ENCODE measurements around the gene ARIH2.
A peak's percentile ranks its signal among the peaks of the same experiment; 100 is the strongest.

ARIH2 gene

DNA sequence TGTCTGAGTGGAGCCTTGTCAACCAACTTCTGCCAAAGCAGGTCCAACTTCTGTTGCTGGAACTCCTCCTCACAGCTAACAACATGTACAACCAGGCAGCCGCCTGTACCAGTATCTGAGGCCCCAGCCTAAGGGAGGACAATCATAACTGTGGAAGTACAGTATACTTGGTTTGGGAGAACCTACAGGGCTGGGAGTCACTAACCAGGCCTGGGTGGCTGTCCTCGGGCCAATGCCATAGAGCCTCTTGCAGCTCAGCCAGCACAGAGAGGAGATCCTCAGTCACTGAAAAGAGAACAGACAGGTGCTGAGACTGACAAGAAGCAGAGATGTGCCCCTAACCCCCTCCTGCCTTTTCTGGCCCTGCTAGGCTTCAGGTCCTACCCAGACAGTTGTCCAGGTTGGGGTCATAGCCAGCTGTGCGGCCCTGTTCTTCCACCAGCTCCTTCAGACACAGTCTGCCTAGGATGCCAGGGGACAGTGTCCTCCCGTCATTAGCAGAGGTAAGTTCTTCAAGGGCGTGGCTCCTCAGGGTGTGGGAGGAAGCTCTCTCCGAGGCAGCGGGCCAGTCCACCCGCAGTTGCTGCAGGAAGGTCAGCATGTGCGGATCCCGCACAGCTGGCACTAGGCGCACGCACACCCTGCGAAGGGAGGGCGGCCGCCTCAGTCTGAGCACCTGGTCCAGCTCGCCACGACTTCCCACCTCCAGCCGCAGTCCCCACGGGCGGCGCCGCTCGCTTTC, 98.8 kb downstream of the ARIH2 start:
- H3K4me3 ChIP-seq (ENCODE audit: low read depth, low read length): peak overlapping the region; percentile 82

DNA sequence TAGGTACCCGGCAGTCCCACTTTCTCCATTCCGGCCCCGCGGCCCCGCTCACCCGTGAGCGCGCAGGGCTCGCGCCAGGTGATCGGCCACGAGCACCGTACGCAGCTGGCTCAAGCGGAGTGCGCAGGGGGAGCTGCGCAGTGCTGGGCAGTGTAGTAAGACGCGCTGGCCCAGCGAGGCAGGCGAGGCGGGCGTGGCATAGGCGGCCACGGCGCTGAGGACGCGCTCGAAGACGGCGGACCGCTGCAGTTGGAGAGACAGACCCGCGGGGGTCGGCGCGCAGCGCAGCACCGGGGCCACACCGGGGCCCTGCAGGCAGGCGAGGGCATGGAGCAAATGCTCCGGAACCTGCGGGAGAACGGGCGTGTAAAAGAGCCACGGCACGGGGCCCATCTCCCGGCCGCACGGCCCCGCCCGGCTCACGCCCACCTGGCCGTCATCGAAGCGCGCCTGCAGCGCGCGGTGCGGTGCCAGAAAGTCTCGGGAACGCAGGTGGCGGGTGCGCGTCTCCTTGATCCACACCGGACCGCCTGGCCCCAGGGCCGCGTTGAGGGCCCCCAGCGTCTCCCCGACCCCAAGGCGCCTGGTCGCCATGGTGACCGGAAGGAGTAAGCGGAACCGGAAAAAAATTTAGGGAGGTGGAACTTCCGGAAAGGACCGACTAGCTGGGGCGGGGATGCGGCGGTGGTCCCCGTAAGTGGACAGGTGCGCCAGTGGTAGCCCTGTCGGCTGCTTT, 99.5 kb downstream of the ARIH2 start, which contains the start of gene DALRD3:
Gene DALRD3 (minus strand): TSS at position 610 of the 736 bp plus-strand sequence. CDS start 16 bp downstream, at position 594.
- peak within 1 kb of the TSS; percentile 82 for H3K4me3 ChIP-seq (ENCODE audit: low read depth, low read length)

DNA sequence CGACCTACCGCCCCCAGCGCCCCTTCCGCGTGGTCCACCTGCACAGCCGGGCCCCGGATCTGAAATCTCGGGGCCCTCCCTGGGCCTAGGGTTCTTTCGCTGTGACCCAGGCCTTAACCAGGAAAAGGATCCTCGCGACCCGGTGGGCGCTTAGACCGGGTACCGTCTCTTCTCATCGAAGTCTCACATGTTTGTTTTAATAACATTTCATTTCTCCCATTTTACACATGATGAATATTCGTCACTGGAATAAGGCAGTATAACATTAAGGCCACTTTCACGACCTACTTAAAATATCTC, 100.0 kb downstream of the ARIH2 start:
- H3K4me3 ChIP-seq (ENCODE audit: low read depth, low read length): peak overlapping the region; percentile 82

GRCh38 chr3:49019941-49020329, 101.3 kb downstream of the ARIH2 start:
- peak overlapping the region; percentile 98 for H3K4me3 ChIP-seq (ENCODE audit: low read depth, low read length)

DNA sequence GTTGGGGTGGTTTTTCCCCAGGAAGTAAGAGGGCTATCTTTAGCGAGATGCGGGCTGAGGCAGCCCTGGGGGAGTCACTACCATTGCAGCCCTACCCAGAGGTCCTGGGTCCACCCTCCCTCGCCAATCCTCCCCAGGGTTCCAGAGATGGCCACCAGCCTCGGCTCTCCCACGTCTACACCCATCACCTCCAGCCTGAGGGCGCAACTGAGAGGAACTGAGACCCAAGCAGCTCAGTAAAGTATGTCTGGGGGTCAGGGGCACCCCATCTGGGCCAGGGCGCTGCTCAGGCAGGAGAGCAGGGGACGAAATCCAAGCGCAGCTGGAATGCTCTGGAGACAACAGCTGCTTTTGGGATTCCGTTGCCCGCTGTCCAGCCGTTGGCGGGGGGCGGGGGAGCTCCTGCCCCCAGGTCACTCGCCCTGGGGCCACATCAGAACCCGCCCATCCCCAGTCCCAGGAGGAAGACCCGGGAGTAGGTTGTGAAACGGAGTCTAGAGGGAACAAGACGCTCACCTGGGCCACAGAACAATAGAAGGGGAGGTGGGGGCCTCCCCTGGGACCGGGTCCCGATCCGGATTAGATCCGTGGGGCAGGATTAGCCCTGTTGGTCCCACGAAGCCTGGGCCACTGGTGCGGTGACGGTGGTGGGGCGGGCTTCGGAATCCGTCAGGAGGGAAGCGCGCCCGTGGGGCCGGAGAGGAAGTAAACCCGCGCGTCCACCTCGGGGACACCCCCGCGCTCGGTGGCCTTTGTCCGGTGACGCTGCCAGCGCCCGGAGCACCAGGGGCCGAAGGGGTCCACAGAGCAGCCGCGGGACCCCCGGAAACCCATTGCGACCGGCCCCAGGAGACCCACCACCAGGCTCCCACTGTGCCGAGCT, 101.9 kb downstream of the ARIH2 start:
- H3K4me3 ChIP-seq (ENCODE audit: low read depth, low read length): peak overlapping the region; percentile 98

GRCh38 chr3:49021213-49021812, 102.7 kb downstream of the ARIH2 start:
- H3K4me3 ChIP-seq (ENCODE audit: low read depth, low read length): peak overlapping the region; percentile 98

DNA sequence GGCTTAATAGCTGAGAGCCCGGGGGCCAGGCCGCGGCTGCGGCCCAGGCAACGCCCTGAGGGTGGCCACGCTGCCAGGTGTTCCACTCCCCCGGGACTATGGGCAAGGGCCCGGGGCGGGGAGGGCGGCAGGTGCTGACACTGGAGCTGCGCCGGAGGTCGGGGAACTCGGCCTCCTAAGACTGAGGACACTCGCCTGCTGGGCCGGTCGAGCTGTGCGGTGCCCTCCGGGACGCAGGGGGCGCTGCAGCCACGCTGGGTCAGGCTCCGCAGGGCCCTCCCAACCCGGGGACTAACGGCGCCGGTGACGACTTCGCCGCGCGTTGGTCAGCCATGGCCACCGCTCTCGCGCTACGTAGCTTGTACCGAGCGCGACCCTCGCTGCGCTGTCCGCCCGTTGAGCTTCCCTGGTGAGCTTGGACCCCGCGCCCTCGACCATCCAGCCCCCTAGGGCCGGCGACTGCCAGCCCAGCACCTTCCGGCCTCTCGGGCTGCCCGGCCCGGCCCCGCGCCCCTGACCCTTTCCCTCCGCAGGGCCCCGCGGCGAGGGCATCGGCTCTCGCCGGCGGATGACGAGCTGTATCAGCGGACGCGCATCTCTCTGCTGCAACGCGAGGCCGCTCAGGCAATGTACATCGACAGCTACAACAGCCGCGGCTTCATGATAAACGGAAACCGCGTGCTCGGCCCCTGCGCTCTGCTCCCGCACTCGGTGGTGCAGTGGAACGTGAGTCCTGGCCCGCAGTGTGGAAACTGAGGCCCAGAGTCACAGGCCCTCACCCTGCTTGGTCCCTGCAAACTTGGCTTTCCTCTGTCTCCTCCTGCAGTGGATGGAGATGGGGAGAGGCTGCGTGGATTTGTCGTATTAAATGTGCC, 103.4 kb downstream of the ARIH2 start, which contains the start of gene NDUFAF3:
Gene NDUFAF3 (plus strand): TSS at position 309 of the 875 bp plus-strand sequence. CDS start 24 bp downstream, at position 333.
- H3K4me3 ChIP-seq (ENCODE audit: low read depth, low read length): peak within 1 kb of the TSS; percentile 98

DNA sequence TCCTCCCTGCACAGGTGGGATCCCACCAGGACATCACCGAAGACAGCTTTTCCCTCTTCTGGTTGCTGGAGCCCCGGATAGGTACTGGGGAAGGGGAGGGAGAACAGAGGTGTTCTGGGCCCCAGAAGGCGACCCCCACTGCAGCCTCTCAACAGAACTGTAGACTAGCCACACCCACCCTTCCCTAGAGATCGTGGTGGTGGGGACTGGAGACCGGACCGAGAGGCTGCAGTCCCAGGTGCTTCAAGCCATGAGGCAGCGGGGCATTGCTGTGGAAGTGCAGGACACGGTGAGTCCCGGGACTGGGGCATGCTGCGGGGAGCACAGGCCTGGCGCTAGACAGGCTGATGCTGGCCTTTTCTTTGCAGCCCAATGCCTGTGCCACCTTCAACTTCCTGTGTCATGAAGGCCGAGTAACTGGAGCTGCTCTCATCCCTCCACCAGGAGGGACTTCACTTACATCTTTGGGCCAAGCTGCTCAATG, 104.1 kb downstream of the ARIH2 start:
- peak overlapping the region; percentile 98 for H3K4me3 ChIP-seq (ENCODE audit: low read depth, low read length)

DNA sequence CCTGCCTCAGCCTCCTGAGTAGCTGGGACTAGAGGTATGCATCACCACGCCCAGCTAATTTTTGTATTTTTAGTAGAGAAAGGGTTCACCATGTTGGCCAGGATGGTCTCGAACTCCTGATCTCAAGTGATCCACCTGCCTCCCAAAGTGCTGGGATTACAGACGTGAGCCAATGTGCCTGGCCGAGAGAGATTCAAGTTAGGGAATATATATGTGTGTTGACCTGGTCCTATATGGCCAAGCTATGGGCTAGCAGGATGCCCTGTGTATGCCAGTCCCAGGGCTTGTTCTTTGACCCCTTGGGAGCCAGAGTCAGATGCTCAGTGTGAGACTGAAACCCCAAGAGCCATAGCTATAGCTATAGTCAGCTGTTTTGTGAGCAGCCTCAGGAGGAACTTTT, 105.1 kb downstream of the ARIH2 start:
- H3K4me3 ChIP-seq (ENCODE audit: low read depth, low read length): no peak overlapping the region

DNA sequence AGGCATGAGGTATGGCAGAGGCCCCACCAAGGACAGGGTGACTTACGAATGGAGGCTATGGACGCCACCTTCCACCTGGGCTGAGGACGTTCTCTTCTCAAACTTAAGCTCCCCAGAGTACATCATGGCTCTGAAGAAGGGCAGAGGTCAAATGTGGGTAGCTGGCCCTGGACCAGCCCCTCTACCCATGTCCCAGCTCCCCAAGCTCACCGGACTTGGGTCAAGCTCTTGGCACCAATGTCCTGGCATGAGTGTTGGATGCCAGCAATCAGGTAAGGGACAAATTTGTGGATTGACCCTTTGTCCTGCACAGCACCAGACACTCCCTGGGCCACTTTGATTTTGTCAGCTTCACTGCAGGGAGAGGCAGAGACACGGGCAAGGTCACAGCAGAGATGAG, 105.8 kb downstream of the ARIH2 start:
- no peak overlapping the region for H3K4me3 ChIP-seq (ENCODE audit: low read depth, low read length)

DNA sequence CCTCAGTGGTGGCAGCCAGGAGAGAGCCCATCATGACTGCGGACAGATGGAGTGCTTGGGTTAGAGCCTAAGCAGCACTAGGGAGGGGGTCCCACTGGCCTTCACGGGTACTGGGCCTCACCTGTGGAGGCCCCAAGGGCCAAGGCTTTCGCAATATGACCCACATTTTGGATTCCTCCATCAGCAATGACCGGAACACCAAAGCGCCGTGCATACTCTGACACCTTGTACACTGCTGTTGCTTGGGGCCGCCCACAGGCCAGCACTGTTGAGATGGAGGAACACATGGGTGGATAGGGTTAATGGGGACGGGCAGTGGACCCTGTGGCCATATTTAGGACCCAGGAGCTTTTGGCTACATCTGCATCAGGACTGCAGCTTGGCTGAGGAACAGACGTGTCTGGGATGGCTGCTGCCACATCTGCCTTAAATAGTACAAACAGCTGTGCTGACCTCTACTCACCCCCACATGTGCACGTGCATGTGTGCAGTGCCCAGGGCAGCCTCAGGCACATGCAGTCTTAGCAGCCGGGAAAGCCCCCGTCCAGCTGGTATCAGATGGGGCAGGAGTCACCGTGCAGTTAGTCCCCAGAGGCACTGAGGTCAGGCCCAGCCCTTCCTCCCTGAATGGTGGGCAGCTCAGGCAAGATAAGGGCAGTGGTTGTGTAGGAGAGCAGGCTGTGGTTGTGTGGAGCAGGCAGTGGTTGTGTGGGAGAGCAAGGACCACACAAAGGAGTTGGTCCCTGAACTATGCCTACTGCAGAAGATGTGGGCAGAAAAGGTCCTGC, 106.6 kb downstream of the ARIH2 start:
- H3K4me3 ChIP-seq (ENCODE audit: low read depth, low read length): no peak overlapping the region

DNA sequence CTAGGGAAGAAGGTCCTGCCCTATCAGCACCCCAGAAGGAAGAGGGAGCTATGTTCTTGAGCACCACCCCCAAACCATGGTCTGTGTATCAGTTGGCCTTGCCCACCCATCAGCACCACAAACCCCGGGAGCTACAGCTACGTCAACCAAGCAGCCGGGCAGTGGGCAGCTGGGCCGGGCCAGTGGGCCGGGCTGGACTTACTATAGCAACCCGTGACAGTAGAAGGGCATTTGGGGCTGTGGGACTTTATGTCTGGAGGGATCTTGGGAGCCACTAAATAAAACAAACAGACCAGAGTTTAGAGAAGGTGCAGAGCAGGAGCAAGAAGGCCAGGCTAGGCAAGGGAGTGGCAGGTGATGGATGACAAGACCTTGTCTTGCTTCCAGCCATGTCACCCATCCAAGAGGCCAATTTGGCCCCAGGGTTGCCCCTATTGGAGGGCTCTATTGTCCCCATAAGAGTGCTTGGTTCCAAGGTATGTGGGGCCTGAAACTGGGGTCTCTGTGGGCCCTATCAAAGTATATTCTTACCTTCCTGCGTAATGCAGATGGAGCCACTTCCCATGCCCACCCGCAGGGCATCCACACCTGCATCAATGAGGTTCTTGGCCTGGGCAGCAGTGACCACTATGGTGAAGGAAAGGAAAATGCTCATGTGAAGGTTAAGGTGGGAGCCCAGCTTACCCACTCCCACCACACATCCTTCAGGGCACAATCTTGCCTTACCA, 107.3 kb downstream of the ARIH2 start:
- H3K4me3 ChIP-seq (ENCODE audit: low read depth, low read length): no peak overlapping the region

DNA sequence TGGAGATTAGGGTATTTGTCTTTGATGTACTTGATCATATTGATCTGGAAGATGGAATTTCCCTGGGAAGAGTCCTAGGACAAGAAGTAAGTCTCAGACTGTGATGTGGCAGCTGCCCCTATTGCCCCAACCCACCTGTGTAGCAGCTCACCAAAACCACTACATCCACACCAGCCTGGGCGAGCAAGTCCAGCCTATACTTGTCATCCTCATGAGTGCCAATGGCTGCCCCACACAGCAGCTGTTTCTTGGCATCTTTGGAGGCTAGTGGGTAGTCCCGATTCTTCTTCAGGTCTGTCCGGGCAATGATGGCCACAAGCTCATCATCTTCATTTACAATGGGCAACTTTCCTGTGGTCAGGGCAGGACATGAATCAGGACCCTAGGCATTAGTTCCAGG, 107.9 kb downstream of the ARIH2 start:
- H3K4me3 ChIP-seq (ENCODE audit: low read depth, low read length): no peak overlapping the region

- H3K4me3 ChIP-seq (ENCODE audit: low read depth, low read length): no peak overlapping the region
These were observed 109.0 kb downstream of the ARIH2 start for GRCh38 chr3:49027634-49028033.

DNA sequence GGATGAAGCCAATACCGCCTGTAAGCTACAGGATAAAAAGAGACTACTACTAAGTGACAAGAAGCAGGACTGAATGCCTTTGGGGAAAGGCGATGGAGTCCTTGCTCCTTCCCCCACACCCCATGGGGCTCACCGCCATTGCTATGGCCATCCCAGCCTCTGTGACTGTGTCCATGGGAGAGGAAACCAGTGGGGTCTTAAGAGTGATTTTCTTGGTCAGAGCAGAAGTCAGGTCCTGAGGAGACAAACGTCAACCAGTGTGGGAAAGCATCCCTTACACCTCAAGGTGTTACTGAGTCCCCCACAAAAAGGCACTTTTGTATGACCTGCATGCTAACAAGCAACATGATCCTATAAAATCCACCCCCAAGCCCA, 109.6 kb downstream of the ARIH2 start:
- peak overlapping the region; percentile 45 for H3K4me3 ChIP-seq (ENCODE audit: low read depth, low read length)

DNA sequence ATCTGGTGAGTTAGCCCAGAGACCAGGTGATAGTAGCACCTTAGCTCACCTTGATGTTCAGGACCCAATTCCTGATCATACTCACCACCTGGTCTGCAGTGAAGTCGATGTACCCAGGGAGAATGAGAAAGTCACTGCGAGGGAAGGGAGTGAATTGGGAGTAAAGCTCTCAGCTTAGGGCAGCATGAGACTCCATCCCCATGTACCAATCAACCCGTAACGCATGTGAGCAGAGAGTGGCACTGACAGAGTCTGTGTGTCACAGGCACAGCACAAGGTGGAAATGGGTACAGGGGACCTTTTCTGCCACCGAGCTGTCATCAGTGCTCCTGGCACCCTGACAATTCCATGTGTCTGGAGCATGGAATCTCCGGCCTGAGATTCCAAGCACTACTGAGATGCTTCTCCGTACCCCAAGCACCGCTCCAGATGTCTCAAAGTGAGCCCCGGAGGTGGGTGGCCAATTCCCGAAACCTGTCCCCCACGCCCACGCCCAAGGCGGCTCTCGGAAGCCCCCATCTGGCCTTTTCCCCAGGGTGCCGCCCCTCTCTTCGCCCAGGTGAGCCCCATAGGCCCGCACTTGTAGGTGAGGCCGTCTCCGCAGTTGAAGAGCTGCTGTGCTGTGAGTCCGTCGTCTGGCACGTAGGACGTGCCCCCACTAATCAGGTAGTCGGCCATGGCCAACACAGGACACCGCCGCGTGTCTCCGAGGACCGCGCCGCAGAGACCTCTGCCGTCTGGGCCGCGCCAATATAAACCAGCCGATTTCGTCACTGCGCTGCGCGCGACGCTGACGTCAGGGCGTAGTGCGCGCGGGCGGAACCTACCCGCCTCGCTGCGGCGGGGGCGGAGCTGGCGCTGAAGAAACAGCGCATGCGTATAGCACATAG, 110.3 kb downstream of the ARIH2 start, which contains the start of gene IMPDH2:
Gene IMPDH2 (minus strand): TSS at position 726 of the 890 bp plus-strand sequence. CDS start 48 bp downstream, at position 678.
- H3K4me3 ChIP-seq (ENCODE audit: low read depth, low read length): peak within 1 kb of the TSS; percentile 45

DNA sequence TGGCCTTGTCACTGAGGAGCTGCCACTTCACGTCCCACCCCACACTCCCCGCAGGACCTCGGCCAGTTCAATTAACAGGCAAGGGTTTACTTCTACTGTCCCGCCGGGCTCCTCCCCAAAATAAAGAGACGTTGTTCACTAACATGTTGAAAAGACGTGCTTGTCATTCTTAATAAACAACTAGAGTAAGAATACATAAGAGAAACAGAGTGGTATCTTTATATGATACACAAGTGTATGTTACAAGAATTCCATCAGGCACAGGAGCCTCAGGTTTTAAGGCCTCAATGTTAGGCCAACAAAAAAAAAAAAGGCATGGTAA, 110.9 kb downstream of the ARIH2 start:
- H3K4me3 ChIP-seq (ENCODE audit: low read depth, low read length): no peak overlapping the region

Data from iPS-11a (cell line).